C4-2B (cell line): ENCODE results near the gene DGKD.

ENCODE experiments used
- H3K27ac ChIP-seq: fragments of 450-650 bp; 2 replicates; pipeline ENCODE4 v1.5.1; 2017
- CTCF ChIP-seq: fragments of 450-650 bp; conservative IDR thresholded peaks from 2 replicates; pipeline ENCODE4 v1.5.1; 2017; ENCODE audit warnings: mild to moderate bottlenecking
- ZFX ChIP-seq: fragments of 450-650 bp; IDR thresholded peaks from 2 replicates; pipeline ENCODE4 v1.6.1; 2017

DGKD gene

DNA sequence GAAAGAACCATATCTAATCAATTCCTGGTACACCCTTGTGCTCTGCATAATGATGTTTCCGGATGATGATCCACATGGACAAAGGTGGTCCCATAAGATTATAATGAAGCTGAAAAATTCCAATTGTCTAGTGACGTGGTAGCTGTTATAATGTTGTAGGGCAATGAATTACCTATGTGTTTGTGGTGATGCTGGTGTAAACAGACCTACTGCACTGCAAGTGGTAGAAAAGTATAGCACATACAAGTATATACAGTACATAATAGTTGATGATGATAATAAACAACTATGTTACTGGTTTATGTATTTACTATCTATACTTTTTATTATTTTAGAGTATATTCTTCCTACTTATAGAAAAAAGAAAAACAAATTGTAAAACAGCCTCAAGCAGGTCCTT lies 8.4 kb downstream of the DGKD start:
- TF ChIP-seq ZFX: no peak
- no peak for TF ChIP-seq CTCF
- no peak overlapping the region for H3K27ac ChIP-seq

DNA sequence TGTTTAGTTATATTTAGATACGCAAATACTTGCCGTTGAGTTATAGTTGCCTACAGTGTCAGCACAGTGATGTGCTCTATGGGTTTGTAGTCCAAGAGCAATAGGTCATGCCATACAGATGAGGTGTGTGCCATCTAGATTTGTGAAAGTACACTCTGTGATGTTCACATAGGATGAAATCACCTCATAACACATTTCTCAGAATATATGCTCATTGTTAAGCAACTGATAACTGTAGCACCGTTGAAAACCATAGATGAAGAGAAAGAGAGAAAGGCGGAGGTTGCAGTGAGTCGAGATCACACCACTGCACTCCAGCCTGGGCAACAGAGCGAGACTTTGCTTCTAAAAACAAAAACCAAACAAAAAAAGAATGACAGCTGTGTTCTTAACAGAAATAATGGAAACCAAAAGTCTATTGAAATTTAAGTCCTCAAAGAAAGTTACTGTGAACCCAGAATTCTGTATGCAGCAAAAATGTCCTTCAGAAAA lies 9.5 kb downstream of the DGKD start:
- H3K27ac ChIP-seq: no peak overlapping the region
- no peak for TF ChIP-seq CTCF
- TF ChIP-seq ZFX: no peak

- TF ChIP-seq CTCF (no peak), ZFX (no peak)
- no peak overlapping the region for H3K27ac ChIP-seq
These were observed 11.7 kb downstream of the DGKD start for GRCh38 chr2:233365861-233366520.

DNA sequence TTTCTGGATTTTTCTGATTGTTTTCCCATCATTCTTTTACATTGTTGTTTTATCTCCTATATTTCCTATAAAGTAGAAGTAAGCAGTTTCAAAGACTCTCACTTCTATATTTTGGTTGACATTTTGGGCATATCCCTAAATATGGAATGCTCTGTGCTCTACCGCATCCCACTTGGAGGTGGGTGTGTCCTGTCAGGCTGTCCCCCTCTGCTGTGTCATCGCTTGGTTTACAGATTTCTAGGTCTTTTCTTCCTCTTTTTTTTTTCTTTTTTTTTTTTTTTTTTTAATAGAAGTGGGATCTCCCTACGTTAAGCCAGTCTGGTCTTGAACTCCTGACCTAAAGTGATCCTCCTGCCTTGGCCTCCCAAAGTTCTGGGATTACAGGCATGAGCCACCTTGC lies 13.3 kb downstream of the DGKD start:
- H3K27ac ChIP-seq: no peak overlapping the region
- TF ChIP-seq CTCF: no peak
- TF ChIP-seq ZFX: no peak

- H3K27ac ChIP-seq: no peak overlapping the region
- TF ChIP-seq CTCF (no peak), ZFX (no peak)
These were observed 14.5 kb downstream of the DGKD start for GRCh38 chr2:233368756-233369155.

DNA sequence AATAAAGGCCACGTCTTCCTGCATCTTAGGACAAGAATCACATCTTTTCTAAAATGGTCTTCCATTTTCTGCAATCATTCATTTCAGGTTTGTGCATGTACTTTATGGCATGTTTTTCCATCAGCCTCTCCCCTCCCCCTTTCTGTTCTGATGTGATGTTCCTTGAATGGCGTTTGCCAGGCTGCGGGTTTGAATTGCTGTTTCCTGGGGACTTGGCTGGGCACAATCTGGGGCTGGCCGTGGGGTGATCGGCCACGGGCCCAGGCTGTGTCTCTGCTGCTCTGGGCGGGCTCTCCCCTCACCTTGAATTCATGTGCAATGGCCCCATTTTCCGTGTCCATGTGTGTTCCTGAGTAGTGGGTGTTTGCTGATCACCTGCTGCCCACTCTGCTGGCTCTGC lies 15.2 kb downstream of the DGKD start:
- no peak overlapping the region for H3K27ac ChIP-seq
- TF ChIP-seq ZFX (no peak), CTCF (no peak)

- H3K27ac ChIP-seq: no peak overlapping the region
These were observed 15.8 kb downstream of the DGKD start for GRCh38 chr2:233369897-233370685.

More at GRCh38 chr2:233369897-233370685, 15.8 kb downstream of the DGKD start:
- TF ChIP-seq CTCF (no peak), ZFX (no peak)
